Nephron progenitor cell (in vitro differentiated cells): ENCODE results near the gene P4HA2.

ENCODE experiments used
- DNase-seq: peaks from one replicate; pipeline ENCODE4 v3.0.0; 2021
- H3K27ac Mint-ChIP-seq: 2 replicates; pipeline ENCODE4 v1.8.0; 2021; ENCODE audit warnings: mild to moderate bottlenecking, moderate library complexity, mixed read lengths
- H3K27me3 Mint-ChIP-seq: 2 replicates; pipeline ENCODE4 v1.8.0; 2021; ENCODE audit warnings: mild to moderate bottlenecking, low read depth, mixed read lengths; ENCODE audit not compliant: poor library complexity
- H3K36me3 Mint-ChIP-seq: 2 replicates; pipeline ENCODE4 v1.8.0; 2021; ENCODE audit warnings: low read depth, mixed read lengths
- H3K4me1 Mint-ChIP-seq: 2 replicates; pipeline ENCODE4 v1.8.0; 2021; ENCODE audit warnings: mixed read lengths
- H3K4me3 Mint-ChIP-seq: 2 replicates; pipeline ENCODE4 v1.8.0; 2021; ENCODE audit warnings: mild to moderate bottlenecking, moderate library complexity, mixed read lengths
- H3K9me3 Mint-ChIP-seq: 2 replicates; pipeline ENCODE4 v1.8.0; 2021; ENCODE audit warnings: mild to moderate bottlenecking, moderate library complexity, mixed read lengths
- CTCF ChIP-seq: fragments of 200-600 bp; sonication (generic); IDR thresholded peaks from 2 replicates; pipeline ENCODE4 v1.5.0; 2021; ENCODE audit warnings: antibody characterized with exemption

The P4HA2 gene

DNA sequence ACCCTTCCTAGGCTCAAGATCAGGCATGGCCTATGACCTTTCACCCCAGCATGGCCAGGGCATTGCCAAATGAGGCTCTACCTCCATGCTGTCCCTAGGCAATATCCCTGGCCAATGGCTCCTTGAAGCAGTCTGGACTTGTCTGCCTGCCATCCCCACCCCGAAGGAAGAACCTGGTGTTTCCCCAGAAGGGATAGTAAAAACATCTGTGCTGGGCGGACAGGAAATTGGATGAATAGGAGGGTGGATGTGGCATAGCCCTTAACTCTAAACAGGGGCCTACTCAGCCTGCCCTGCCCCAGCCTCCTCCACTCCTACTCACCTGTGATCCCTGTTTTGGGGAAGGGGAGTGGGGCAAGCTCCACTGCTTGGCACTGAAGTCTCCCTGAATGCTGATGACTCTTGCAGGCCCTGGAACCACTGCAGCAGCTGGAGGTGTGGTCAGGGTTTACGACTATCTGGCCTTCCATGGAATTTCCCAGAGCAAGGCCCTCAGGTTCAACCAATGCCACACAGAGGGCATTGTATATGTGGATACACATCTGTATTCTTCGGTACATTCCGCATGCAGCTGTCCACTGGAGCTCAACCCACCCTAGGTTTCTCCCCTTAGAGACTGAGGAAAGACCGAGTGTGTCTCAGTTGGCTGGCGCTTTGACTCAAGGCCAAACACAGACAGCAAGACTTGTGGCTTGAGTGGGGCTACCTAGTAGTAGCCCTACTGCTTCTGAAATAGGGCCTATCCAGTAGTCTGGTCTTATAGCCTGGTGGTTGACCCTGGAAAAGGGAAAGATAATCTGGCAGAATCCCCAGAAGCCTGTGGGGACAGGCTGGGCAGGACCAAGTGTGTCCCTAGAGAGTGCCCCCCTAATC, 6.4 kb upstream of the P4HA2 start:
- DNase-seq = no peak
- TF ChIP-seq CTCF = no peak
- no peaks in the 10 kb centered on the region for H3K9me3 Mint-ChIP-seq
- H3K36me3 Mint-ChIP-seq = no peaks in the 10 kb centered on the region
- no peak overlapping the region for H3K4me3 Mint-ChIP-seq
- H3K27ac Mint-ChIP-seq = no peak overlapping the region
- peaks cover 24% of the 10 kb centered on the region for H3K27me3 Mint-ChIP-seq
- H3K4me1 Mint-ChIP-seq = peaks cover 15% of the 10 kb centered on the region

GRCh38 chr5:132233081-132233480, 5.4 kb upstream of the P4HA2 start:
- no peak for TF ChIP-seq CTCF
- no peak overlapping the region for H3K27ac Mint-ChIP-seq
- peaks cover 18% of the 10 kb centered on the region for H3K4me1 Mint-ChIP-seq
- H3K27me3 Mint-ChIP-seq = peaks cover 24% of the 10 kb centered on the region
- H3K36me3 Mint-ChIP-seq = no peaks in the 10 kb centered on the region
- H3K4me3 Mint-ChIP-seq = no peak overlapping the region
- no peak for DNase-seq
- H3K9me3 Mint-ChIP-seq = no peaks in the 10 kb centered on the region

GRCh38 chr5:132232465-132232864, 4.8 kb upstream of the P4HA2 start:
- DNase-seq = no peak
- H3K27ac Mint-ChIP-seq = no peak overlapping the region
- no peak for TF ChIP-seq CTCF
- no peaks in the 10 kb centered on the region for H3K36me3 Mint-ChIP-seq
- peaks cover 24% of the 10 kb centered on the region for H3K27me3 Mint-ChIP-seq
- no peak overlapping the region for H3K4me3 Mint-ChIP-seq
- H3K9me3 Mint-ChIP-seq = no peaks in the 10 kb centered on the region
- H3K4me1 Mint-ChIP-seq = peaks cover 18% of the 10 kb centered on the region

DNA sequence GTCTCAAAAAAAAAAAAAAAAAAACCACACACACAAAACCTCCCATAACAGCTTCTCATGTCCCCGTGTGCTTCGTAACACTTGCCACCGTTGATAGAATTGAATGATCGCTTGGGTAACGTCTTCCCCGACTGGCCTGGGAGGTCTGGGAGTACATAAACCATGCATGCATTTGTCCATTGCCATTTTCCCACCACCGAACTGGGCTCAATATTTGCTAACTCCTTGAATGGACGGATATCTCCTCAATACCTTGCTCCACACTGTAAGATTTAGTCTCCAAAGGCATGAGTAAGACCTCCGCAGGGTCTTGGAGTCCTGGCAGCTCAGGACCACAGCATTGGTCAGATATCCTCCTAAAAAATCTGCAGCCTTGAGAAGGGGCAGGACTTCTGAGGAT, 3.2 kb upstream of the P4HA2 start:
- peaks cover 32% of the 10 kb centered on the region for H3K27me3 Mint-ChIP-seq
- H3K4me1 Mint-ChIP-seq = peaks cover 27% of the 10 kb centered on the region
- H3K4me3 Mint-ChIP-seq = no peak overlapping the region
- H3K27ac Mint-ChIP-seq = no peak overlapping the region
- no peaks in the 10 kb centered on the region for H3K36me3 Mint-ChIP-seq
- DNase-seq = no peak
- no peak for TF ChIP-seq CTCF
- H3K9me3 Mint-ChIP-seq = no peaks in the 10 kb centered on the region

DNA sequence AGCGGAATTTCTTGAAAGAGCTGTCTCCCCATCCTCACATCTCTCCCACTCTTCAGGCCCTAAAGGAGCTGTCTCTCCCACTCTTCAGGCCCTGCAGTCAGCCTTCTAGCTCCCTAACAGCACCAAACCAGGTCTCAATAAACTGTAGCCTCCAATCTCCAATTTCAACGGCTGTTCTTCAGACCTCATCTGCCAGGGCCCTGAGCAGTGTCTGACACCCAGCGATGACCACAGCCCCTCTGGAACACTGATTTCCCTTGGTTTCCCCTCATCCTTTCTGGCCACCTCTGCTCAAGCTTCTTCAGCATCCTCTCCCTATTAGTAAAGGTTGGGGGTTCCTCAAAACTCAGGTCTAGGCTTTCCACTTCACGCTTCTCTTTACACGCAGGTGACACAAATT, 1.6 kb upstream of the P4HA2 start:
- no peak for DNase-seq
- Mint-ChIP-seq H3K9me3 (no peaks in the 10 kb centered on the region), H3K27ac (no peak overlapping the region), H3K4me1 (peaks cover 41% of the 10 kb centered on the region), H3K36me3 (no peaks in the 10 kb centered on the region), H3K4me3 (peak overlapping the region; percentile 74), H3K27me3 (peaks cover 34% of the 10 kb centered on the region)
- TF ChIP-seq CTCF = no peak
